ENCODE results near the gene NPIPA7.
"Not testable (repeated sequence)": the region's sequence is repeated elsewhere in the genome, so short reads cannot be mapped to it uniquely, and the experiment has no call there.

The NPIPA7 gene

GRCh38 chr16:16417914-16418544, 39.1 kb downstream of the NPIPA7 start:
- not testable (repeated sequence) for DNase-seq (ENCODE audit: low spot score); FAIRE-seq

GRCh38 chr16:16420515-16420914, 41.6 kb downstream of the NPIPA7 start:
- not testable (repeated sequence) for DNase-seq (ENCODE audit: low spot score); FAIRE-seq

GRCh38 chr16:16425146-16425545, 46.2 kb downstream of the NPIPA7 start:
- not testable (repeated sequence) for FAIRE-seq; DNase-seq (ENCODE audit: low spot score)

GRCh38 chr16:16431135-16431534, 52.2 kb downstream of the NPIPA7 start:
- FAIRE-seq; DNase-seq (ENCODE audit: low spot score): not testable (repeated sequence)

GRCh38 chr16:16434711-16435110, 55.8 kb downstream of the NPIPA7 start:
- not testable (repeated sequence) for FAIRE-seq

GRCh38 chr16:16441401-16441800, 62.5 kb downstream of the NPIPA7 start:
- not testable (repeated sequence) for DNase-seq (ENCODE audit: low spot score); FAIRE-seq

More at GRCh38 chr16:16434711-16435110, 55.8 kb downstream of the NPIPA7 start:
- not testable (repeated sequence) for DNase-seq (ENCODE audit: low spot score)

All from RCC 7860 (cell line).